ENCODE data around the gene CDK3.

GRCh38 chr17:76004750-76005262 is 4.2 kb downstream of the CDK3 start:
- TF ChIP-seq EZH2 (IDR thresholded peaks at IDR 0.05; ENCODE audit: borderline replicate concordance, low read length), result no peak
- no peak for TF ChIP-seq CTCF (IDR thresholded peaks at IDR 0.05; ENCODE audit: low read length)
